Endothelial cell of hepatic sinusoid (primary cell): ENCODE data around the gene KCNQ1.

Source experiments
- in situ Hi-C: cut with HindIII; loops from 2 replicates; pipeline ENCODE4 v1.10.0; 2017; ENCODE audit warnings: low sequenced_read_pairs

KCNQ1 gene

DNA sequence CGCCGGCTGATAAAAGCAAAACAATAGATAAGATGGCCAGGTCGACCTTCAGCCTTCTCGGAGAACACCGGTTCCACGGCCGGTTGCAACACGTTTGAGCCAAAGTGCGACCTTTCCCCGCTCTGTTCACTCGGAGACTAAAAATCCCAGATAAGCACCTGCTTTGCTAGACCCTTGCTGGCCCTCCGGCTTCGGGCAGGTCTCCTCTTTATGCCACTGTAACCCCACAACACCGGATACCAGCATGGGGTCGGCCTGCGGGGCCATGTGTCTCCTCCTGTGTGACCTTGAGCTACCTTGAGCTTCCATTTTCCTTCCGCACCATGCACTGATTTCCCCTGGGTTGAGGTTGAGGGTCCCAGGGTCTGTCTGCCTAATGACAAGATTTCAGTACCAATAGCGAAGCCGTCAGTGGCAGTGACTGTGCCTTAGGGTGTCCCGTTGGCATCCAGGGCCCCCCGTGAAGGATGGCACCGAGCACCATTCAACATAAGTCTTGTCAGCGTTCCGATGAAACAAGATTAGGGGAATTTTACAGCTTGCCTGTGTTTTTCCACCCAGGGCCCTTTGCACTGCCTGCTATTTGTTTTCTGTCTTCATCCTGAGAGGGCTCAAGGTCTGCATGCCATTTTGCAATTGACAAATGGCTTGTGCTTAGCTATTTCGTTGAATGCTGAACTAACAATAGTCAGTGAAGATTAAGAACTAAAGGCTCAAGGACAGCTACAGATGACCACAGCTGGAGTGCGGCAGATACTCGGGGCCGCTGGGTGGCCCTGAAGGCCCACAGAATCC is 118.6 kb downstream of the KCNQ1 start:
- in situ Hi-C loops, result no loop called here

GRCh38 chr11:2564008-2564530 is 119.3 kb downstream of the KCNQ1 start:
- in situ Hi-C loops, result no loop called here

DNA sequence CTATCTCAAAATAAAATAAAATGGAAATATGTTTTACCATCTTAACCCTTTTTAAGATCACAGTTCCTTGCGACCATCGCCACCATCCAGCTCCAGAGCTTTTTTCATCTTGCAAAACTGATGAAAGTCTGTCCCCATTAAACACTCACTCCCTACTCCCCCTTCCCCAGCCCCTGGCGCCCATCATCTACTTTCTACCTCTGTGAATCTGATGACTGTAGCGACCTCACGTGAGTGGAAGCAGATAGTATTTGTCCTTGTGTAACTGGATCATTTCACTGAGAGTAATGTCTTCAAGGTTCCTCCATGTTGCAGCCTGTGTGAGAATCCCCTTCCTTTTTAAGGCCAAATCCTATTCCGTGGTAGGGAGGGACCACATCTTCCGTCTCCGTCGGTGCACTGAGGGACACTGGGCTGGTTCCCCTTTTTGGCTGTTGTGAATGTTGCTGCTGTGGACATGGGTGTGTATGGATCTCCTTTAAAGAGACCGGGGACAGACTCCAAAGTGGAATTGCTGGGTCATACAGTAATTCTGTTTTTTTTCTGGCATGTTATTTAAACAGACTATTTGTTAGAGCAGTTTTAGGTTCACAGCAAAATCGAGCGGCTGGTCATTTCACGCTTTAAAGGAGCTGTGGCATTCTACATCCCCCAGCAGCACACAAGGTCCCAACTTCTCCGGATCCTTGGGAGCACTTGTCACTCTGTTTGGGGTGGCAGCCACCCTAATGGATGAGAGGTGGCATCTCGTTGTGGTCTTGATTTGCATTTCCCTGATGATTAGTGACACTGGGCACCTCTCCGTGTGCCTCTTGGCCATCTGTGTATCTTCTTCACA is 120.0 kb downstream of the KCNQ1 start:
- in situ Hi-C loops, result no loop called here

- in situ Hi-C loops, result no loop called here
Measured at GRCh38 chr11:2565447-2566222, 120.8 kb downstream of the KCNQ1 start.

GRCh38 chr11:2566223-2567025 is 121.6 kb downstream of the KCNQ1 start:
- in situ Hi-C loops, result no loop called here

GRCh38 chr11:2567026-2567671 is 122.3 kb downstream of the KCNQ1 start:
- in situ Hi-C loops, result no loop called here

- in situ Hi-C loops, result no loop called here
Measured at GRCh38 chr11:2569321-2569721, 124.5 kb downstream of the KCNQ1 start.

DNA sequence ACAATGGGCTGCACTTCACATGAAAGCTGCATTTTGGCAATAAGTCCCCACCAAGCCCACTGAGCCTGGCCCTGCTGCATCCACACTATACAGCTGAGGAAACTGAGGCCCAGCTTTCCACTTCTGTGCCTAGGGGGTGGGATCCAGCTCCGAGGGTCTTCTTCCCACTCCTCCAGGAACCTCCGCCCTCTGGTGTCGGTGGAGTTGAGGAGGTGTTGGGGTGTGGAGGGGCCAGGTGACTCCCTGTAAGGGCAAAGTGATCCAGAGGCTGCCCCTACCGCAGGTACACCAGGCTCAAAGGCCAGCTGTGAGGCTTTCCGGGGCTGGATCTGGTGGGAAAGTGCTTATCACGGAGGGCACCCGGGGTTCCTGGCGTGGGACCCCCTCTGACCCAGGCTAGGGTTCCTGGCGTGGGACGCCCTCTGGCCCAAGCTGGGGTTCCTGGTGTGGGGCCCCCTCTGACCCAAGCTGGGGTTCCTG is 125.0 kb downstream of the KCNQ1 start:
- in situ Hi-C loops, result no loop called here

GRCh38 chr11:2570211-2570811 is 125.5 kb downstream of the KCNQ1 start:
- in situ Hi-C loops, result no loop called here

DNA sequence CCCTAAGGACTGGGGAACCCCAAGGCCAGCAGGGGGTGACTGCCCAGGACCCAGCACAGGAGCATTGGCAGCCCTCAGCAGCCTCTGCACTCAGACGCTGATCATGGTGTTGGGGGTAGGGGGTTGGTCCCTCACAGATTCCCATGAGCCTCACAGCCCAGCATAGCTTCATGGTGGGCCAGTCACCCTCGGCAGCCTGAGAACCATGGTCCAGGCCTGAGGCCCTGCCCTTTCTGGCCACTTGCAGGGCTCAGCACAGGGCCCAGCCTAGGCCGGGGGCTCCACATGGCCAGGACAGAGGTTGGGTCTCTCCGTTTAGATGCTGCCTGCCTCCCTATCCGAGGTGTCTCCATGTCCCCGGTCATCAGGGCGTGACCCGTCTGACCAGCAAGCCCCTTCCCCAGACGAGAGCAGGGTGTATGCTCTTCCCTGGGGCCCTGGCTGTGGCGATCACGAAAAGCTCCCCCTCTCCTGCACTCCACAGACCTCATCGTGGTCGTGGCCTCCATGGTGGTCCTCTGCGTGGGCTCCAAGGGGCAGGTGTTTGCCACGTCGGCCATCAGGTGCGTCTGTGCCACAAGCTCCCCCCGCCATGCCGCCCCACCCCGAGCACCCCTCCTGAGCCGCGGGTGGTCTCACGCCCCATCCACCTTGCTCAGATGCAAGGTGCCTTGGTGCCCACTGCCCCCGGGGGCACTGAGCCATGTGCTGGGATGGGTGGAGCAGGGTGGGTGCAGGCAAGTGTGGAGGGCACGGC is 126.2 kb downstream of the KCNQ1 start:
- in situ Hi-C loops, result no loop called here

- in situ Hi-C loops, result no loop called here
Measured at GRCh38 chr11:2571598-2572281, 126.9 kb downstream of the KCNQ1 start.

GRCh38 chr11:2572491-2573239 is 127.9 kb downstream of the KCNQ1 start:
- in situ Hi-C loops, result no loop called here

GRCh38 chr11:2573240-2574042 is 128.6 kb downstream of the KCNQ1 start:
- in situ Hi-C loops, result no loop called here

GRCh38 chr11:2574043-2574552 is 129.3 kb downstream of the KCNQ1 start:
- in situ Hi-C loops, result no loop called here

- in situ Hi-C loops, result no loop called here
Measured at GRCh38 chr11:2574553-2575535, 130.0 kb downstream of the KCNQ1 start.
